ENCODE results near the gene GJB5. TPM values are rescaled to one million over a fixed set of nuclear protein-coding genes. Genes with fewer than 3 reads are reported as not detected.
"Not testable (repeated sequence)": the region's sequence is repeated elsewhere in the genome, so short reads cannot be mapped to it uniquely, and the experiment has no call there.

GJB5 gene
- total RNA-seq, 1 donor from 2014 or later = 0.20 TPM

GRCh38 chr1:34745666-34746065 is 9.2 kb upstream of the GJB5 start:
- DNase-seq (ENCODE audit: low read depth) = no peak

GRCh38 chr1:34746101-34746500 is 8.7 kb upstream of the GJB5 start:
- DNase-seq (ENCODE audit: low read depth) = no peak

GRCh38 chr1:34746785-34747637 is 7.8 kb upstream of the GJB5 start:
- DNase-seq (ENCODE audit: low read depth) = no peak

- no peak for DNase-seq (ENCODE audit: low read depth)
These were observed 7.3 kb upstream of the GJB5 start for GRCh38 chr1:34747638-34747941.

- peak; percentile 46 for DNase-seq (ENCODE audit: low read depth)
These were observed 4.9 kb upstream of the GJB5 start for GRCh38 chr1:34749992-34750391.

- peak; percentile 30 for DNase-seq (ENCODE audit: low read depth)
These were observed 4.2 kb upstream of the GJB5 start for GRCh38 chr1:34750610-34751009.

GRCh38 chr1:34753163-34753562 is 1.7 kb upstream of the GJB5 start:
- DNase-seq (ENCODE audit: low read depth) = peak; percentile 50

- DNase-seq (ENCODE audit: low read depth) = no peak
These were observed 1.1 kb downstream of the GJB5 start for GRCh38 chr1:34755961-34756360.

- no peak for DNase-seq (ENCODE audit: low read depth)
These were observed 2.5 kb downstream of the GJB5 start for GRCh38 chr1:34757386-34757785.

- DNase-seq (ENCODE audit: low read depth) = peak; percentile 89
These were observed 3.9 kb downstream of the GJB5 start for GRCh38 chr1:34758751-34759150.

GRCh38 chr1:34759503-34760357 is 4.9 kb downstream of the GJB5 start, which contains the start of gene GJB4:
TSS of gene GJB4 (plus strand) at chr1:34759740. CDS start at chr1:34761255, 1,515 bp downstream.
- DNase-seq (ENCODE audit: low read depth) = no peak

- DNase-seq (ENCODE audit: low read depth) = no peak
These were observed 6.4 kb downstream of the GJB5 start for GRCh38 chr1:34761176-34761761.

GRCh38 chr1:34761776-34762307 is 7.0 kb downstream of the GJB5 start:
- DNase-seq (ENCODE audit: low read depth) = no peak

GRCh38 chr1:34762474-34763141 is 7.8 kb downstream of the GJB5 start:
- DNase-seq (ENCODE audit: low read depth) = no peak

GRCh38 chr1:34763142-34763781 is 8.4 kb downstream of the GJB5 start:
- DNase-seq (ENCODE audit: low read depth) = peak; percentile 86

- no peak for DNase-seq (ENCODE audit: low read depth)
These were observed 14.0 kb downstream of the GJB5 start for GRCh38 chr1:34768856-34769255.

GRCh38 chr1:34770891-34771504 is 16.2 kb downstream of the GJB5 start:
- no peak for DNase-seq (ENCODE audit: low read depth)

GRCh38 chr1:34771573-34772371 is 16.9 kb downstream of the GJB5 start:
- DNase-seq (ENCODE audit: low read depth) = peak; percentile 25

- DNase-seq (ENCODE audit: low read depth) = not testable (repeated sequence)
These were observed 18.3 kb downstream of the GJB5 start for GRCh38 chr1:34773114-34773513.

GRCh38 chr1:34774957-34775356 is 20.1 kb downstream of the GJB5 start:
- DNase-seq (ENCODE audit: low read depth) = peak; percentile 29
